NCI-H510A treated with DMSO at 0.1 percent for 48 hours (cell line): Measurements from ENCODE around the gene HMGB2.

ENCODE experiments used
- DNase-seq: peaks from one replicate; lab custom pipeline; 2025; lab: John Stamatoyannopoulos, UW

Gene HMGB2

GRCh38 chr4:173334085-173334890 is at the start of gene HMGB2:
Gene HMGB2, minus strand, starts transcription at chr4:173334358. Its CDS starts 709 bp downstream, at chr4:173333649.
- DNase-seq, result peak; percentile 88

GRCh38 chr4:173382349-173382748 is 48.2 kb upstream of the HMGB2 start:
- DNase-seq, result no peak

- DNase-seq, result no peak
Observed at GRCh38 chr4:173381610-173382009, 47.5 kb upstream of the HMGB2 start.

- DNase-seq, result no peak
Observed at GRCh38 chr4:173380987-173381386, 46.8 kb upstream of the HMGB2 start.

- no peak for DNase-seq
Observed at GRCh38 chr4:173379929-173380328, 45.8 kb upstream of the HMGB2 start.

GRCh38 chr4:173374588-173374987 is 40.4 kb upstream of the HMGB2 start:
- DNase-seq, result no peak

- DNase-seq, result peak; percentile 19
Observed at GRCh38 chr4:173371292-173372192, 37.4 kb upstream of the HMGB2 start.

GRCh38 chr4:173370477-173371291 is 36.5 kb upstream of the HMGB2 start, which contains the start of gene SAP30:
Gene SAP30, plus strand, starts transcription at chr4:173370954. Its CDS starts 229 bp downstream, at chr4:173371183.
- peak; percentile 81 for DNase-seq

GRCh38 chr4:173370130-173370476 is 35.9 kb upstream of the HMGB2 start:
- no peak for DNase-seq

GRCh38 chr4:173367946-173368345 is 33.8 kb upstream of the HMGB2 start:
- DNase-seq, result no peak

GRCh38 chr4:173367285-173367684 is 33.1 kb upstream of the HMGB2 start:
- no peak for DNase-seq

- no peak for DNase-seq
Observed at GRCh38 chr4:173365359-173365996, 31.3 kb upstream of the HMGB2 start.

- DNase-seq, result no peak
Observed at GRCh38 chr4:173362666-173363065, 28.5 kb upstream of the HMGB2 start.

- DNase-seq, result no peak
Observed at GRCh38 chr4:173360587-173361221, 26.5 kb upstream of the HMGB2 start.

GRCh38 chr4:173357939-173358338 is 23.8 kb upstream of the HMGB2 start:
- no peak for DNase-seq

GRCh38 chr4:173347467-173347866 is 13.3 kb upstream of the HMGB2 start:
- no peak for DNase-seq

GRCh38 chr4:173346074-173346473 is 11.9 kb upstream of the HMGB2 start:
- DNase-seq, result no peak

- DNase-seq, result no peak
Observed at GRCh38 chr4:173345648-173346047, 11.5 kb upstream of the HMGB2 start.

GRCh38 chr4:173343832-173344397 is 9.8 kb upstream of the HMGB2 start:
- DNase-seq, result no peak

GRCh38 chr4:173337463-173337862 is 3.3 kb upstream of the HMGB2 start:
- DNase-seq, result no peak
